SK-N-SH (cell line): ENCODE measurements around the gene CADM2. TPM values are rescaled to one million over a fixed set of nuclear protein-coding genes. Genes with fewer than 3 reads are reported as not detected.

Source experiments
- CTCF ChIA-PET: fragments of 300-600, 350-600 bp; formaldehyde crosslinking; extraction: SDS; loops from one replicate; lab custom pipeline; 2021; lab: Yijun Ruan, JAX
- POLR2A ChIA-PET: fragments of 350-600 bp; sonication (Branson Sonifier 250); formaldehyde crosslinking; extraction: SDS; loops from one replicate; lab custom pipeline; 2020; ENCODE audit warnings: antibody characterized with exemption, inconsistent platforms; lab: Yijun Ruan, JAX
- DNase-seq: peaks from one replicate; pipeline ENCODE4 v3.0.0; 2012
- H2AFZ ChIP-seq: fragments of 200-600 bp; sonication (generic); 2 replicates; pipeline ENCODE4 v1.8.1; 2016; ENCODE audit warnings: antibody characterized with exemption, mild to moderate bottlenecking, low read depth
- H3F3A ChIP-seq: fragments of 200-600 bp; sonication (generic); replicated peaks from 2 replicates; pipeline ENCODE3; 2016; ENCODE audit warnings: antibody characterized with exemption, mild to moderate bottlenecking; ENCODE audit not compliant: insufficient read depth
- H3K27ac ChIP-seq, 2 experiments: fragments of 200-500 bp in 1 of 2; fragments of 200-600 bp in 1 of 2; sonication (Bioruptor generic) in 1 of 2; sonication (generic), shearing (Covaris generic) in 1 of 2; 2 replicates each; pipeline versions ENCODE4 v1.5.1 to v1.6.1; 2014 to 2016; ENCODE audit warnings: low read depth in 2 of 2, inconsistent platforms in 1 of 2, low read length in 1 of 2, mild to moderate bottlenecking in 1 of 2, mixed read lengths in 1 of 2
- H3K27me3 ChIP-seq: fragments of 200-600 bp; sonication (generic), shearing (Covaris generic); 2 replicates; pipeline ENCODE4 v1.6.1; 2016; ENCODE audit warnings: mixed run types; ENCODE audit not compliant: insufficient read depth
- H3K36me3 ChIP-seq, 2 experiments: fragments of 200-500 bp in 1 of 2; fragments of 200-600 bp in 1 of 2; sonication (Bioruptor generic) in 1 of 2; sonication (generic) in 1 of 2; replicated peaks in 1 of 2; 2 replicates each; pipeline versions ENCODE3 to v1.5.1; 2014 to 2016; ENCODE audit warnings: low read length in 1 of 2, mild to moderate bottlenecking in 1 of 2; ENCODE audit not compliant: insufficient read depth in 2 of 2, control insufficient read depth in 1 of 2
- H3K4me1 ChIP-seq, 2 experiments: fragments of 200-500 bp in 1 of 2; fragments of 200-600 bp in 1 of 2; sonication (Bioruptor generic) in 1 of 2; sonication (generic), shearing (Covaris generic) in 1 of 2; 2 replicates each; pipeline versions ENCODE4 v1.5.1 to v1.6.1; 2014 to 2016; ENCODE audit warnings: low read depth in 1 of 2, low read length in 1 of 2, mixed run types in 1 of 2; ENCODE audit not compliant: insufficient read depth in 2 of 2, control insufficient read depth in 1 of 2
- H3K4me2 ChIP-seq: fragments of 200-600 bp; sonication (generic), shearing (Covaris generic); 2 replicates; pipeline ENCODE4 v1.6.1; 2017; ENCODE audit warnings: mixed run types
- H3K4me3 ChIP-seq, 2 experiments: fragments of 200-500 bp in 1 of 2; fragments of 200-600 bp in 1 of 2; sonication (Bioruptor generic) in 1 of 2; sonication (generic), shearing (Covaris generic) in 1 of 2; 2 replicates each; pipeline versions ENCODE4 v1.5.1 to v1.8.1; 2014 to 2016; ENCODE audit warnings: low read depth in 2 of 2, inconsistent platforms in 1 of 2, low read length in 1 of 2, mild to moderate bottlenecking in 1 of 2, mixed read lengths in 1 of 2, moderate library complexity in 1 of 2
- H3K79me2 ChIP-seq: fragments of 200-600 bp; sonication (generic); 2 replicates; pipeline ENCODE4 v1.8.1; 2017; ENCODE audit warnings: mild to moderate bottlenecking; ENCODE audit not compliant: insufficient read depth
- H3K9ac ChIP-seq: fragments of 200-600 bp; sonication (generic); 2 replicates; pipeline ENCODE4 v1.6.1; 2017; ENCODE audit warnings: mixed run types
- H3K9me2 ChIP-seq: fragments of 200-600 bp; sonication (generic); 2 replicates; pipeline ENCODE4 v1.6.1; 2017; ENCODE audit warnings: mixed run types
- H3K9me3 ChIP-seq: fragments of 200-600 bp; sonication (generic); 2 replicates; pipeline ENCODE4 v1.6.1; 2017; ENCODE audit warnings: mixed run types, mild to moderate bottlenecking, moderate library complexity
- H4K20me1 ChIP-seq: fragments of 200-600 bp; sonication (generic); 2 replicates; pipeline ENCODE4 v1.6.1; 2017; ENCODE audit warnings: mild to moderate bottlenecking, mixed run types; ENCODE audit not compliant: insufficient read depth
- FOSL2 ChIP-seq: IDR thresholded peaks from 2 replicates; pipeline ENCODE4 v1.4.0; 2012; ENCODE audit warnings: low read depth, mild to moderate bottlenecking, moderate library complexity, borderline replicate concordance
- FOXJ3 ChIP-seq: sonication (generic); formaldehyde crosslinking; IDR thresholded peaks from 2 replicates; pipeline ENCODE4 v1.5.1; 2020; ENCODE audit warnings: mild to moderate bottlenecking, missing genetic modification reagents
- FOXM1 ChIP-seq: IDR thresholded peaks from 2 replicates; pipeline ENCODE4 v1.4.0; 2012; ENCODE audit warnings: low read depth, mild to moderate bottlenecking
- JUND ChIP-seq: IDR thresholded peaks from 2 replicates; pipeline ENCODE4 v1.4.0; 2012
- MEF2A ChIP-seq: IDR thresholded peaks from 2 replicates; pipeline ENCODE4 v1.4.0; 2012; ENCODE audit warnings: low read depth, borderline replicate concordance
- PBX3 ChIP-seq: IDR thresholded peaks from 2 replicates; pipeline ENCODE4; 2012
- RAD21 ChIP-seq: IDR thresholded peaks from 2 replicates; pipeline ENCODE4 v1.6.1; 2012; ENCODE audit warnings: mild to moderate bottlenecking, low read length
- RCOR1 ChIP-seq: fragments of 150-350 bp; IDR thresholded peaks from 2 replicates; pipeline ENCODE4 v1.6.1; 2017; ENCODE audit warnings: antibody characterized with exemption, low read length
- REST ChIP-seq: IDR thresholded peaks from 2 replicates; pipeline ENCODE4 v1.6.1; 2012; ENCODE audit warnings: mild to moderate bottlenecking, low read depth, low read length, moderate library complexity
- TAF1 ChIP-seq: IDR thresholded peaks from 2 replicates; pipeline ENCODE4 v1.6.1; 2012; ENCODE audit warnings: low read depth, mild to moderate bottlenecking, low read length, moderate library complexity, borderline replicate concordance
- USF2 ChIP-seq: fragments of 150-350 bp; IDR thresholded peaks from 2 replicates; pipeline ENCODE4 v1.6.1; 2017; ENCODE audit warnings: antibody characterized with exemption, low read length, low read depth, borderline replicate concordance
- WGBS: methylation state at CpG from one replicate; pipeline ENCODE4 v1.1.6; 2017; ENCODE audit warnings: low lambda C conversion rate; 5-methylcytosine and 5-hydroxymethylcytosine counted together
- polyA plus RNA-seq, 3 experiments: library from polyadenylated mRNA; depleted of rRNA; stranded (reverse); fragments of >200 nt; gene quantifications; 2 replicates each; pipeline ENCODE4 v1.2.3, GENCODE V29; 2012
- TF ChIP-seq, protein P1 (sequence below): IDR thresholded peaks from 2 replicates; pipeline ENCODE4 v1.4.0; 2012; ENCODE audit warnings: low read depth, borderline replicate concordance
- TF ChIP-seq, protein P2 (sequence below): fragments of 200-600 bp; sonication (generic); IDR thresholded peaks from 2 replicates; pipeline ENCODE4 v1.6.1; 2017; ENCODE audit warnings: antibody characterized with exemption, mild to moderate bottlenecking, moderate library complexity

The CADM2 gene
- polyA plus RNA-seq, 1 of the 3 experiments (the other 2 are of a cell fraction) = 0.46 TPM

DNA sequence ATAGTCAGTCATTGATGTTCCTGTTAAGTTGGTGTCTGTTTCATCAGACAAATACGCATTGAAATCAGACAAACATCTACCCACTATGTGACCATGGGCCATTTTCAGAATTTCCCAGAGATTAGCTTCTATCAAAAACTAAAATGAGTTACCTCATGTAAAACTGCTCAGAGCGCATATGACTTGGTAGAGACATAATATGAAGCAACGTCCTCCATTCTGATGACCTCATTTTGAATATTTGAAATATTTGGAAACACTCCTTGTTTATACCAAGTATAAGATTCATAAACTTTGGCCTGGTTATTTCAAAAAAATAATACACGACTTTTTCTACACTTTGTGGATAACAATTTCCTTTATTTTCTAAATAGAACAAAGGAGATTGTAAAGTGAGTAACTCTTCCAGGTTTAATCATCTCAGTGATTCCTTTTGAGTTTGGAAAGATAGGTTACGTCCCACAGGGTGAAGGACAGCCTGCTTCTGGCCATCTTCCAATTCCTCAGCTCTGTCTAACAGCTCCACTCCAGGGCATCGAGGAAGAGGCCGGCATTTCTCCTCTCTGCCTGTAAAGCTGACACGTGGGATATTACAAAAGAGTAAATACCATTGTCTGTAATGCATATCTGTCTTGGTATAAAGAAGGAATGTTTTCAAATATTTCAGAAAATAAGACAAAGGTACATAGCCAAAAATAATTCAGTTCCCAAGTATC, 122.6 kb downstream of the CADM2 start:
- H3K9ac ChIP-seq = no peak overlapping the region
- no peak overlapping the region for H3K27ac ChIP-seq
- H3K36me3 ChIP-seq = no peaks in the 10 kb centered on the region
- H3K79me2 ChIP-seq = no peaks in the 10 kb centered on the region
- CTCF ChIA-PET = no interaction called here
- no peaks in the 10 kb centered on the region for H3F3A ChIP-seq
- no peaks in the 10 kb centered on the region for H4K20me1 ChIP-seq
- TF ChIP-seq, protein P1, sequence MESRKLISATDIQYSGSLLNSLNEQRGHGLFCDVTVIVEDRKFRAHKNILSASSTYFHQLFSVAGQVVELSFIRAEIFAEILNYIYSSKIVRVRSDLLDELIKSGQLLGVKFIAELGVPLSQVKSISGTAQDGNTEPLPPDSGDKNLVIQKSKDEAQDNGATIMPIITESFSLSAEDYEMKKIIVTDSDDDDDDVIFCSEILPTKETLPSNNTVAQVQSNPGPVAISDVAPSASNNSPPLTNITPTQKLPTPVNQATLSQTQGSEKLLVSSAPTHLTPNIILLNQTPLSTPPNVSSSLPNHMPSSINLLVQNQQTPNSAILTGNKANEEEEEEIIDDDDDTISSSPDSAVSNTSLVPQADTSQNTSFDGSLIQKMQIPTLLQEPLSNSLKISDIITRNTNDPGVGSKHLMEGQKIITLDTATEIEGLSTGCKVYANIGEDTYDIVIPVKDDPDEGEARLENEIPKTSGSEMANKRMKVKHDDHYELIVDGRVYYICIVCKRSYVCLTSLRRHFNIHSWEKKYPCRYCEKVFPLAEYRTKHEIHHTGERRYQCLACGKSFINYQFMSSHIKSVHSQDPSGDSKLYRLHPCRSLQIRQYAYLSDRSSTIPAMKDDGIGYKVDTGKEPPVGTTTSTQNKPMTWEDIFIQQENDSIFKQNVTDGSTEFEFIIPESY = no peak
- no peak for TF ChIP-seq PBX3
- TF ChIP-seq, all 33 proteins: peak for 0
- POLR2A ChIA-PET = no interaction called here
- H3K9me3 ChIP-seq = no peaks in the 10 kb centered on the region
- no peaks in the 10 kb centered on the region; a peak in 1 of 4 replicates for H3K4me1 ChIP-seq
- no peaks in the 10 kb centered on the region for H3K27me3 ChIP-seq
- no peak overlapping the region for H2AFZ ChIP-seq
- 31% methylated on average over 8 of the region's 8 CpGs for WGBS
- no peak overlapping the region for H3K4me2 ChIP-seq
- H3K4me3 ChIP-seq = no peak overlapping the region
- no peak for DNase-seq
- no peaks in the 10 kb centered on the region for H3K9me2 ChIP-seq

GRCh38 chr3:85090495-85090894, 131.7 kb downstream of the CADM2 start:
- Histone ChIP-seq H3K4me3 (no peak overlapping the region), H2AFZ (no peak overlapping the region), H3K9ac (no peak overlapping the region), H3F3A (no peaks in the 10 kb centered on the region), H3K79me2 (no peaks in the 10 kb centered on the region), H3K9me2 (no peaks in the 10 kb centered on the region), H3K36me3 (no peaks in the 10 kb centered on the region), H3K4me1 (no peaks in the 10 kb centered on the region), H3K27ac (no peak overlapping the region), H3K27me3 (no peaks in the 10 kb centered on the region), H3K4me2 (no peak overlapping the region), H4K20me1 (no peaks in the 10 kb centered on the region), H3K9me3 (no peaks in the 10 kb centered on the region)
- POLR2A ChIA-PET = no interaction called here
- DNase-seq = no peak
- 64% methylated on average over 6 of the region's 6 CpGs for WGBS
- CTCF ChIA-PET = no interaction called here
- TF ChIP-seq TAF1 (no peak), FOXM1 (no peak), USF2 (no peak), MEF2A (no peak), REST (no peak), RCOR1 (no peak), FOSL2 (no peak), JUND (no peak), RAD21 (no peak), FOXJ3 (CRISPR knock-in tag) (no peak)
- TF ChIP-seq, protein P2, sequence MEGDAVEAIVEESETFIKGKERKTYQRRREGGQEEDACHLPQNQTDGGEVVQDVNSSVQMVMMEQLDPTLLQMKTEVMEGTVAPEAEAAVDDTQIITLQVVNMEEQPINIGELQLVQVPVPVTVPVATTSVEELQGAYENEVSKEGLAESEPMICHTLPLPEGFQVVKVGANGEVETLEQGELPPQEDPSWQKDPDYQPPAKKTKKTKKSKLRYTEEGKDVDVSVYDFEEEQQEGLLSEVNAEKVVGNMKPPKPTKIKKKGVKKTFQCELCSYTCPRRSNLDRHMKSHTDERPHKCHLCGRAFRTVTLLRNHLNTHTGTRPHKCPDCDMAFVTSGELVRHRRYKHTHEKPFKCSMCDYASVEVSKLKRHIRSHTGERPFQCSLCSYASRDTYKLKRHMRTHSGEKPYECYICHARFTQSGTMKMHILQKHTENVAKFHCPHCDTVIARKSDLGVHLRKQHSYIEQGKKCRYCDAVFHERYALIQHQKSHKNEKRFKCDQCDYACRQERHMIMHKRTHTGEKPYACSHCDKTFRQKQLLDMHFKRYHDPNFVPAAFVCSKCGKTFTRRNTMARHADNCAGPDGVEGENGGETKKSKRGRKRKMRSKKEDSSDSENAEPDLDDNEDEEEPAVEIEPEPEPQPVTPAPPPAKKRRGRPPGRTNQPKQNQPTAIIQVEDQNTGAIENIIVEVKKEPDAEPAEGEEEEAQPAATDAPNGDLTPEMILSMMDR = no peak
